T-helper 1 cell treated with Interleukin-12 subunit alpha and Interleukin-12 subunit beta and Interleukin-4 antibody, amounts not matched to agents 30 ng/mL and 1 ng/mL, for 36 hours (primary cell): ENCODE measurements around the gene GHRHR. TPM values are rescaled to one million over a fixed set of nuclear protein-coding genes. Genes with fewer than 3 reads are reported as not detected.

ENCODE experiments used
- intact Hi-C: fragments of 100-400 bp; cut with micrococcal nuclease; formaldehyde crosslinking; loops from one replicate; pipeline ENCODE4 v1.15.1; 2024
- total RNA-seq: library from RNA; stranded (reverse); gene quantifications from 2 replicates; pipeline ENCODE4 v1.2.3, GENCODE V29; 2022

Gene GHRHR
- not detected in 2 replicates for total RNA-seq

DNA sequence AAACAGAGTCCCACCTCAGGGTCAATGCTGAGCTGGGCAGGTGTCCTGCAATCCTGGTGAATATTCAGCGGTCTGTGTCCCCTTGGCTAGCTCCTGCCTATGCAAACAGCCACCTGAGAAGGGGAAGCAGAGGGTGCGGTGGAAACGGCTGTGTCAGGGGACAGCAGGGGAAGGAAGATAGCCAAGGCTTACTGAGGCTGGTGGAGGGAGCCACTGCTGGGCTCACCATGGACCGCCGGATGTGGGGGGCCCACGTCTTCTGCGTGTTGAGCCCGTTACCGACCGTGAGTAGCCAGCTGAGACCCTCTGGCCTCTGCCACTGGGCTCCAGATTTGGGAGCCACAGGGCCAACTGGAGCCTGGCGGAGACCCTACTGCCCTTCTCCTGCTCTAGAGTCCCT lies at the start of gene GHRHR:
GHRHR (plus strand) TSS at position 112 of the 400 bp plus-strand sequence; CDS start at position 228, 116 bp downstream.
- intact Hi-C loops, result no loop called here

DNA sequence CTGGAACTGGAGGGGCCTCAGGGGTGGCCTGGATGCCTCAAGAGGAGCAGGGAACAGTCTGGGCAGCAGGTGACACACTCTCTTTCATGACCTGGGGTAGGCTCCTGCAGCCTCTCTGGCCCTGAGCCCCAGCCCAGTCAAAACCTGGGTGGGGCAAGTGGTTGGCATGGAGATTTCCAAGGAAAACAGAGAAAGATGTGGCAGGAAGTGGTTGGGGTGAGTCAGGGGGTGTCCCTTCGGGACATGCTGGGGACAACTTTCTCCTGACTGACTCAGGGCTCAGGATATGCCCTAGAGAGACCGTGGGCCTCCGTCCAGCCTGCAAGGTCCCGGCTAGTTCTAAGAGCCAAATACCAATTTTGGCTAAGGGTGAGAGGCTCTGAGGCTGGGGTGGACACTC lies 49.2 kb upstream of the GHRHR start:
- intact Hi-C loops, result no loop called here

DNA sequence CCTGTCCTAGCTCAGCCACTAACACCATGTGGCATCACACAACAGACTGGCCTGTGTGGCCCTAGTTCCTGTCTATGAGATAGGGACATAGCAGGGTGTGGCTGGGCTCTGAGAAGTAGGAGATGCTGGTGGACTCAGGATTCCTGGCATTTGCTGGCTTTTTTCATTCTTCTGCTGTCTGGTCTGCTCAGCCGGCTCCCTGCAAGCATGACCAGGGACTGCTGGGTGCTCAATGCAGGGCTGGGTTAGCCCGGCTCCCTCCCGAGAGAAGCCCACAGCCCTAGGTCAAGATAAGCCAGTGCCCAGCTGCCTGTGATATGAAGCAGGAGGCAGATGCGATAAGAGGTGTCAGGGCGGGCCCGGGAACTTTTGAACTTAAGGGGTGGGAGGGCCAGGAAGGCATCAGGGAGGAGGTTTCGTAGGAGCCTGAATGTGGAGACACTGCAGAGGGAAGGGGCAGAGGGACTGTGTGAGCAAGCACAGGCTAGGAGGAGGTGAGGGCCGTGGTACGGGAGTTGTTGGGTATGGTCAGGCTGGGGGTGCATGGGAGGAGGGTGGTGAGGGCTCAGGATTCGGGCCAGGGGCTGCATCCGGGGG lies 48.6 kb upstream of the GHRHR start:
- intact Hi-C loops, result no loop called here

DNA sequence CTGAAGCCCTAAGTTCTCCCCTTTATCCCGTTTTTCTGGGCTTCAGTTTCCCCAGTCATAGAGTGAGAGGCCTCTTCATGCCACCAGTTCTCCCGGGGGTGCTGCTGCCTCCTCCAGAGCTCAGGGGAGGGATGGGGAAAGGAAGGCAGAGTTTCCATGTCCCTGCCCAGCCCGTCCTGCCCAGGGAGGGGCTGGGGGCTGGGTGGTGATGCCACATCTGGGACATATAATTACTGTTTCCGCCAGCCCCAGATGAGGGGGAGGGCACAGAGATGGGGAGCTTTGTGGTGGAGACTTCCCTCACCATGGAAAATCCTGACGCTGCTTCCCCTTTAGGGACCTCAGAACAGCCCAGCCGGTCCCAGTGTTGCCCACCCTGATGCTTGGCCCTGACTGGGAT lies 48.0 kb upstream of the GHRHR start:
- intact Hi-C loops, result no loop called here

DNA sequence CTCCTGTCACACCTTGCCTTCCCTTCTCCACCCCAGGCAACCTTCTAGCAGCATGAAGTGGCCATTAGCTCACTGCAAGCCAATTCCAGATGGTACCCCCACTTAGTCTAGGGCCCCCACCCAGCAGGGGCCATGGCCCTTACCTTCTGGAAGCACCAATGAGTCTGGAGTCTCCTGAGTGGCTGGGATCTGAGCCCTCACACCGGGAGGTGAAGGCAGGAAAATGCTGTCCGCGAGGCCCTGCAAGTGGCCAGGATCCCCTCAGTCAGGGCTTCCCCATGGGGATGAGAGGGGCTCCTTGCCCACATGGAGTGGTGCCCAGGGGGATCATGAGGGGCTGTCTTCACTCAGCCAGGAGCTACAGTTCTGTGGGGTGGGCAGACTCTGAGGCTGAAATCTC lies 47.5 kb upstream of the GHRHR start:
- intact Hi-C loops, result no loop called here

DNA sequence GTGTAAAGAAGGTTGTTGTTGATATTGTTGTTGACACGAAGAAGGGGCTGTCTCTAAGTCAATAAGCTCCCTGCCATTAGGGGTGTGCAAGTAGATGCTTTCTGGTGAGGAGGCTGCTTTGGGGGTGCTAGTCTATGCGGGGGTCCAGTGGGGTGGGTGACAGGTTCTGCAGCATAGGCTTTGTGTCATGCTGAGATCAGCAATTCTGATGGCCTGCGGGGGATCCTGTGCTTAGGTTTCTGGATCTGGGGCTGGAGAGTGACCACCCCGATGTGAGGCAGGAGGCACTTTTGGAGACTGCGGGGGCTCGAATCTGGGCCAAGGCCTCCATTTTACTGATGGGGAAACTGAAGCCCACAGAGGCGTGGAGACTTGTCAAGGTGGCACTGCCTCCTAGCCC lies 47.0 kb upstream of the GHRHR start:
- intact Hi-C loops, result no loop called here

DNA sequence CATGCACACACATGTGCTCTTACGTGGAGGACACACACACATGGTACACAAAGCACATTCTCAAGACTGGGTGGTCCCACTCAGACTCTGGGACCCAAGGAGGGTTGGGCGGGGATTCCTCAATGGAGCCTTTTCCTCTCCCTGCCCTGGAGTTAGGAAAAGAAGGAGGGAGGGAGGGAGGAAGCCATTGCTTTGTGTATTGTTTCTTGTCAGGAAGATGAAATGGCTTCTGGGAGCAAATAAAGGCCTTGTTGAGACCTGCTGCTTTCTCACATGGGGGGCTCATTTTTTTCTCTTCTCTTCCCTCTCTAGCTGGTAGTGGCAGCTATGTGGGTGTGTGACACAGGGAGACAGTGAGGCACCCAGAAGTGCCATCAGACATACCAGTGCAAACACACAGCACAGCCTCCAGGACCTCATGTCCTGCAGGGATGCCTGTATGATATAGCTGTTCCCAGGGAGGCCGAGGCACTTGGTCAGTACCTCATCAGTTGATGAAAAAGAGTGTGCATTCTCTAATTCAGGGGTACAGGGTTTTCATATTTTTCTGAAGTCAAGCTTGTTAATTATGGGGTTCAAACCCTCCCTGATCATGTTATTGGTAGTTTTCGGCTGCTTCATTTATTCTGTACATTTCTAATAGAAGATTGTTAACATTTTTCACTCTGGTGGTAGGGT lies 46.4 kb upstream of the GHRHR start:
- intact Hi-C loops, result no loop called here

DNA sequence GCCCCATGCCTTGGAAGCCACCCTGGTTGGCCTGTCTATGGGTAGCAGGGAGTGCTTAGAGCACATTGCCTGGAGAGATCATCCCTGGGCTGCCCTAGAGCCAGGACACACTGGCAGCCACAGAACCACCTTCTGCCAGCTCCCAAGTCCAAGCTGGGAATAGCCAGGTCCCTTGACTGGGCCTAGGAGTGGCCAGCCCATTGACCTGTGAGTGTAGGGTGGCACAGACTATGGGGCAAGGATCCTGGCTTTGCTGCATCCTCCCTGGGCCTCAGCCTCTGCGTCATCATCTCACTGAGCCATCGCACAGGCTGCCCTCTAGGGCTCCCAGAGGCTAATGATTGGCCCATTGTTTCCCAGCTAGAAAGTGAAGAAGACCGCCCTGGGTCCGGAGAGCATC lies 45.1 kb upstream of the GHRHR start:
- intact Hi-C loops, result no loop called here

DNA sequence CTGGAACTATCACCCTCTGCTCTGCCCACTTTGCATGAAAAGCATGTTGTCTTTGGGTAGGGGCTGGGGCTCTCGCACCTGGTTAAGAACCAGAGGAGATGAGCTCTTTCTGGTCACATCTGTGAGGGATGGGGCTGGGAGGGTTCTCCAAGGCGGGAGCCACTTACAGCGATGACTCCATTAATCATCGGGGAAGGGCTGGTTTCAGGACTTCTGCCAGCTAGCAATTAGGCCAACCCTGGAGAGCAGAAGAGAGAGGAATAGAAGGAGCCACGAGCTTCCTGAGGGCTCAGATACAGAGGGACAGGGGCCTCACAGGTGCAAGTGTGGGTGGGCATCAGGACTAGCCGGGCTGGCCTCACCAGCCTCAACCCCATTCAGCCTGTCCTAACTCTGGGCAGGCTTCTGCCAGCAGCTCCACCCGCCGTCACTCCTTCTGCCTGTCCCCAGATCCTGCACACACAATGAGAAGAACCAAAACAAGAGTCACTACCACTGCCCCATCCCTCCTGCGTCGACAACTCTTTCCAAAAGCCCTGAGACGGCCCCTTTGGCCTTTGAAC lies 43.7 kb upstream of the GHRHR start:
- intact Hi-C loops, result no loop called here

DNA sequence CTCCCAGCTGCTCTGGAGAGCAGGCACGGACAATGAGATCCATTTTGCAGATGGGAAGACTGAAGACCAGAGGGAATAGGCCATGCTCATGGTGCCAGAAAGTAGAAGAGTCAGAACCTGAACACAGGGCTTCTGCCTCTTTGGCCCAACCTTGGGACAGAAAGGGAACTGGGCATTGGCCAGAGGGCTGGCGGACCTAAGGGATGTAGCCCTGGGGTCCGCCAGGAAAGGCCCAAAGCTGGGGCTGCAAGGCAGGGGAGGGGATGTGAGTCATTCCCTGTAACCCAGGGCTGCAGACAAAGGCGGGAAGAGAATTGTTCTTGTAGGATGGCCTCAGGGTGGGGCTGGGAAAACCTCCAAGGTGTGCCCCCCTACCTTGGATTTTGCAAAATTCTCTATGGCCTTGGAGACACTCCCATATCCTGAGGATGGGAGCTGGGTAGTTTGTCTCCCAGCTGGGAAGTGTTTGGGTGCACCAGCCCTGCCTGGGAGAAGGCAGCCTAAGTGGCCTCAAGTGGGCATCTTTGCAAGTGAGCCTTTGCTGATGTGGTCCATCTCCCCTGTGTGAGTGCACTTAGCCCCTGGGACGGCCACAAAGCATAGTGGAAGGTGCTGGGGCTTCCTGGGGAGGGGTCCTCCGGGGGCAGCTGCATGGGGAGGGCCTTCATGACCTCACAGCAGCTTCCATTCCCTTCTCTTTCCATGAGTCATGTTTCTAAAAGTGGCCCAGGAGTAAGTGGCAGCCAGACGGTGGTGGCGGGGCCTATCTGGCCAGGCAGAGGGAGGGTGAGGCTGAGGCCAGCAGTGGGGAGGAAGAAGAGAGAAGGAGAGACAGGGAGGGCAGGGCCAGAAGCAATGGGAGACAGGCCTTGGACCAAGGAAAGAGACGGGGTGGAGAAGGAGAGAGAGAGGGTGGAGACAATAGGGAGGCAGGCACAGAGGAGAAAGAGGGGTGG lies 42.9 kb upstream of the GHRHR start:
- intact Hi-C loops, result no loop called here

DNA sequence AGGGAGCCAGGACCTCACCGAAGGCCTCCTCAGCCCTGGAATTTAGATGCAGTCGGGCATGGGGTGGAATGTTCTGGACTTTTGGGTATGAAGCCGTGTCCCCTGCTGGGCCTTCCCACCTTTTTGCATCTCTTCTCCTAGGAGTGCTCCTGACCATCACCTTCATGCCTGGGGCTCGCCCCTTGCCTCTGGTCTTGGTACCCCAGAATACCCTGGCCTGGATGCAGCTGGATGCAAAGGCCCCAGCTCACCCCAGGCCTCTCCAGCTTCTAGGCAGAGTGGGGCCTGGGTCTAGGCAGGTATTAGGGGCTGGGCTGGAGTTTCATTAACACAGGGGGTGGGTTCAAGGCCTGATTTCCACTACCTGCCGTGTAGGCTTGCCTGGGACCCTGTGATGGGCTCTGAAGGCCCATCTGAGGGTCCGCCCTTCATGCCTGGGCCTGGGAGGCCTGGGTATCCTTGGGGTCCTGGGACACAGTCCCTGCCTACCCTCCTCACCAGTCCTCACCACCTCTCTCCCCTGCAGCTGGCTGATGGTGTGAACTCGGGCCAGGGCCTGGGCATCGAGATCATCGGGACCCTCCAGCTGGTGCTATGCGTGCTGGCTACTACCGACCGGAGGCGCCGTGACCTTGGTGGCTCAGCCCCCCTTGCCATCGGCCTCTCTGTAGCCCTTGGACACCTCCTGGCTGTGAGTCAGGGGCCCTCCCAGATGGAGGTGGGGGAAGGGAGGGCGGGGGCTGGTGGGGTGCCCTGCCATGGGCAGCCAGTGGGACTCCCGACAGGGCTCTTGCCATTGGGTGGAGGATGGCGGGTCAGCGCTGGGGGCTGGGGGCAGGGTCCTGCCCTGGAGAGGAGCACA lies 42.0 kb upstream of the GHRHR start:
- intact Hi-C loops, result no loop called here

DNA sequence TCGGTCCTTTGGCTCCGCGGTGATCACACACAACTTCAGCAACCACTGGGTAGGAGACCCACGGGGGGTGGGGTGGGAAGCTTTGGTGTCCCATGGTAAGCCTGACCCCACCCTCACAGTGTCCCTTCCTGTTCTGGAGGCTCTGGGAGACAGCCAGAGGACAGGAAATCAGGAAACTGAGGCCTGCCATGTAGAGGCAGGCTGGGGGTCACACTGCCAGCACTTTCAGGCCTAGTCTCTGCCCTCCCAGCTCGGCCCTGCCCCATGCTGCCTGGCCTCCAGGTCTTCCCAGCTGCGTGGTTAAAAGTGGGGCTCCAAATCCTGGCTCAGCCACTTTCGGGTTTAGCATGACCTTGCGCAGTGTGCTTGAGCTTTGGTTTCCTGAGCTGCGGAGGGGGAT lies 41.2 kb upstream of the GHRHR start:
- intact Hi-C loops, result no loop called here

DNA sequence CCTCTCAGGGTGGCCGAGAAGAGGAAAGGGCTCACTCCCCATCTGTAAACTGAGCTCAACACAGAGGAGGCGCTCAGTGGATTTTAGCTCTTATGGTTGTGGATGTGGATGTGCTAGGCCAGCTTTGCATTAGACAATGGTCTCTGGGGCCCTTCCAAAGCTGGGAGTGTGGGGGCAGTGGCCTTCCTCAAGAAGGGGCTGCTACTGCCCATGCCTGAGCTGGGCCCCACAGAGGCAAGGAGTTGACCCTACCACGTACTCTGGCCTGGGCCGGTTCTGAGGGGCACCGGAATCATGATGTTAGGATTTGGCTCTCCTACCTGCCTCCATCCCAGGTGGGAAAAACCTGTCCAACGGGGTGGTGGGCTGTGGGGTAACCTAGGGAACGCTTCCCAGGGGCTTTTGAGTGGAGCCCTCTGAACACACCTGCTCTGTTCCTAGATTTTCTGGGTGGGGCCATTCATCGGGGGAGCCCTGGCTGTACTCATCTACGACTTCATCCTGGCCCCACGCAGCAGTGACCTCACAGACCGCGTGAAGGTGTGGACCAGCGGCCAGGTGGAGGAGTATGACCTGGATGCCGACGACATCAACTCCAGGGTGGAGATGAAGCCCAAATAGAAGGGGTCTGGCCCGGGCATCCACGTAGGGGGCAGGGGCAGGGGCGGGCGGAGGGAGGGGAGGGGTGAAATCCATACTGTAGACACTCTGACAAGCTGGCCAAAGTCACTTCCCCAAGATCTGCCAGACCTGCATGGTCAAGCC lies 40.6 kb upstream of the GHRHR start:
- intact Hi-C loops, result no loop called here

DNA sequence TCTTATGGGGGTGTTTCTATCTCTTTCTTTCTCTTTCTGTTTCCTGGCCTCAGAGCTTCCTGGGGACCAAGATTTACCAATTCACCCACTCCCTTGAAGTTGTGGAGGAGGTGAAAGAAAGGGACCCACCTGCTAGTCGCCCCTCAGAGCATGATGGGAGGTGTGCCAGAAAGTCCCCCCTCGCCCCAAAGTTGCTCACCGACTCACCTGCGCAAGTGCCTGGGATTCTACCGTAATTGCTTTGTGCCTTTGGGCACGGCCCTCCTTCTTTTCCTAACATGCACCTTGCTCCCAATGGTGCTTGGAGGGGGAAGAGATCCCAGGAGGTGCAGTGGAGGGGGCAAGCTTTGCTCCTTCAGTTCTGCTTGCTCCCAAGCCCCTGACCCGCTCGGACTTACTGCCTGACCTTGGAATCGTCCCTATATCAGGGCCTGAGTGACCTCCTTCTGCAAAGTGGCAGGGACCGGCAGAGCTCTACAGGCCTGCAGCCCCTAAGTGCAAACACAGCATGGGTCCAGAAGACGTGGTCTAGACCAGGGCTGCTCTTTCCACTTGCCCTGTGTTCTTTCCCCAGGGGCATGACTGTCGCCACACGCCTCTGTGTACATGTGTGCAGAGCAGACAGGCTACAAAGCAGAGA lies 39.9 kb upstream of the GHRHR start:
- intact Hi-C loops, result no loop called here

DNA sequence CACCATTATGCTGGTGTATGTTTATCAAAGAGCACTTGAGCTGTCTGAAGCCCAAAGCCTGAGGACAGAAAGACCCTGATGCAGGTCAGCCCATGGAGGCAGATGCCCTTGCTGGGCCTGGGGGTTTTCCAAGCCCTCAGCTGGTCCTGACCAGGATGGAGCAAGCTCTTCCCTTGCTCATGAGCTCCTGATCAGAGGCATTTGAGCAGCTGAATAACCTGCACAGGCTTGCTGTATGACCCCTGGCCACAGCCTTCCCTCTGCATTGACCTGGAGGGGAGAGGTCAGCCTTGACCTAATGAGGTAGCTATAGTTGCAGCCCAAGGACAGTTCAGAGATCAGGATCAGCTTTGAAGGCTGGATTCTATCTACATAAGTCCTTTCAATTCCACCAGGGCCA lies 39.1 kb upstream of the GHRHR start:
- intact Hi-C loops, result no loop called here

DNA sequence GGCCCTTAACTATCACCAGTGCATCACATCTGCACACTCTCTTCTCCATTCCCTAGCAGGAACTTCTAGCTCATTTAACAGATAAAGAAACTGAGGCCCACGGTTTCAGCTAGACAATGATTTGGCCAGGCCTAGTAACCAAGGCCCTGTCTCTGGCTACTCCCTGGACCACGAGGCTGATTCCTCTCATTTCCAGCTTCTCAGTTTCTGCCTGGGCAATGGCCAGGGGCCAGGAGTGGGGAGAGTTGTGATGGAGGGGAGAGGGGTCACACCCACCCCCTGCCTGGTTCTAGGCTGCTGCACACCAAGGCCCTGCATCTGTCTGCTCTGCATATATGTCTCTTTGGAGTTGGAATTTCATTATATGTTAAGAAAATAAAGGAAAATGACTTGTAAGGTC lies 38.6 kb upstream of the GHRHR start:
- intact Hi-C loops, result no loop called here

DNA sequence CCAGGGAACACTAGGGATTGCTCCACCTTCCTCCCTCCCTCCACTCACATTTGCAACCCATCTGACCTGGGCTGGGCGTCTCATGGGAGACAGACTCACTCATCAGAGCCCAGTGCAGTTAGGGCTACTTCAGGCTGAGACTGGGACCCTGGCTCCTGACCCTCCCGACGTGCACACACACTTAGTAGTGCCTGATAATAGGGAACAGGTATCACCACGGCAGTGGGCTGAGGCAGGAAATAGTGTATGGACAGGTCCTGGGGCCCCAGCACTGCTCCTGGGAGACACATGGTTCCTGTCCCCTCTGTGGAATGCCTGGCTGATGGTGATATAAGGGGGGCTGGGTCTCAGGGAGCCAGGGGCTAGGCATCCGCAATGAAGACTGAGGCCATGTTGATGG lies 37.8 kb upstream of the GHRHR start:
- intact Hi-C loops, result no loop called here

DNA sequence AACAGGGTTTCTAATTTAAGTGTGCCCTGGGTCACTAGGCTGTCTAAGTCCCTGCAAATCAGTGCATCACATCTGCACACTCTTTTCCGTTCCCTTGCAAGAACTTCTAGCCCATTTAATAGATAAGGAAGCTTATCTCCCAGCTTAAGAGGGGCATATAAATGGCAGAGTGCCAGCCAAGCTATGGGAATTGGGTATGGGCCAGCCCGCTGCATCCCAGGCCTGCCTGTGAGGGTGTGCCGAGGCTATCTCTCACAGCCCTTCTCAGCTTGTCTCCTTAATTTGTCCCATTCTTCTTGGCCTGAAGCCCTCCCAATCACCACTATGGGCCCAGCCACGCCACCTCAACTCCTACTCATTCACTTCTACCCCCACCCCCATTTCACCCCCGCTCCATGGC lies 37.4 kb upstream of the GHRHR start:
- intact Hi-C loops, result no loop called here

DNA sequence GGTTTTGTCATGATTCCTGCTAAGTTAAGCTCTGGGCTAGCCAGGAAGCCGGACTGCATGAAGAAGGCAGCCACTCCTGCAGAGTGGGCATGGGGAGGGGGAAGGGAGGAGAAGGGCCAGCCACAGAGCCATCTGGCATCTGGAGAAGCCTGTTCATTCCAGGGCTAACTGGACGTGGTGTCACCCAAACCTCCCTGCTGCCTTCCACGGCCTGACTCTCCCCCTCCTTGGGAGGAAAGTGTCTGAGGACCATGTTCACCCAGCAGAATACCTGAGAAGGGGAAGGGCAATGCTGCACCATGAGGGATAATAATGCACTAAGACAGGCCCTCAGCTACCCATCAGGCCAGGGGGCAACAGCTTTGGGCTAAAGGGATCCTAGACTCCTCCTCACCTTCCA lies 36.7 kb upstream of the GHRHR start:
- intact Hi-C loops, result no loop called here

DNA sequence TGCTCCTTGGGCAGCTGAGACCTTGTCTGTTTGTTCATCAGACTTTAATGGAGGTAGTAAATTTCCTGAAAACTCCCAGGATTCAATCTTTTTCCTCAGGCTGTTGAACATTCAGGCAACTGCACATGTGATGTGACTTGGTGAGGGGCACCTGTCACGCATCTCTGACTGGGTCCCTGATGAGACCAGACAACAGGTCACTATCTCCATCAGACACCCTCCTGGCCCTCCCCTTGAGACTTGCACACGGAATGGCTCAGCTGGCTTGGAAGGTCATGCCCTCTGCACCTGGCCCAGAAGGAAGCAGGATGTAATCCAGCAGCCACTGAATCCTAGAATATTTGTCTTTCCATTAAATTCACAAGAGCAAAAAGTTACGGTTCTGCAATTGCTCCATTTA lies 36.2 kb upstream of the GHRHR start:
- intact Hi-C loops, result no loop called here
